HepG2 (cell line): ENCODE results near the gene HES7. TPM values are rescaled to one million over a fixed set of nuclear protein-coding genes. Genes with fewer than 3 reads are reported as not detected.

Experiments
- AKNA ChIP-seq: sonication (generic); formaldehyde crosslinking; IDR thresholded peaks from 2 replicates; pipeline ENCODE4 v1.4.0; 2020; ENCODE audit warnings: missing genetic modification reagents, borderline replicate concordance
- GMEB2 ChIP-seq: IDR thresholded peaks from 2 replicates; pipeline ENCODE4 v1.6.1; 2016; ENCODE audit warnings: missing biosample characterization, missing genetic modification reagents, low read depth
- HDAC6 ChIP-seq: fragments of 200-600 bp; sonication (generic); IDR thresholded peaks from 2 replicates; pipeline ENCODE4 v1.7.0; 2017; ENCODE audit warnings: mild to moderate bottlenecking, antibody characterized with exemption, low read length, low read depth
- HES4 ChIP-seq: sonication (generic); formaldehyde crosslinking; IDR thresholded peaks from 2 replicates; pipeline ENCODE4 v1.9.0; 2021; ENCODE audit warnings: mild to moderate bottlenecking, missing genetic modification reagents, borderline replicate concordance
- HOXA9 ChIP-seq: sonication (generic); formaldehyde crosslinking; IDR thresholded peaks from 2 replicates; pipeline ENCODE4 v1.8.1; 2022; ENCODE audit warnings: missing genetic modification reagents, mild to moderate bottlenecking, moderate library complexity, borderline replicate concordance
- IKZF5 ChIP-seq: IDR thresholded peaks from 2 replicates; pipeline ENCODE4 v1.6.1; 2018; ENCODE audit warnings: missing genetic modification reagents, mild to moderate bottlenecking, missing compliant biosample characterization
- KDM2A ChIP-seq: sonication (generic); formaldehyde crosslinking; IDR thresholded peaks from 2 replicates; pipeline ENCODE4 v1.4.0; 2020; ENCODE audit warnings: low read depth, missing genetic modification reagents, borderline replicate concordance
- NR3C1 ChIP-seq: sonication (generic); formaldehyde crosslinking; IDR thresholded peaks from 2 replicates; pipeline ENCODE4 v1.4.0; 2020; ENCODE audit warnings: missing genetic modification reagents
- TFAP4 ChIP-seq: sonication (generic); IDR thresholded peaks from 2 replicates; pipeline ENCODE4 v1.6.1; 2016; ENCODE audit warnings: low read depth, borderline replicate concordance
- XBP1 ChIP-seq: sonication (generic); formaldehyde crosslinking; IDR thresholded peaks from 2 replicates; pipeline ENCODE4 v1.5.0; 2020; ENCODE audit warnings: missing genetic modification reagents
- ZNF17 ChIP-seq: sonication (generic); formaldehyde crosslinking; IDR thresholded peaks from 2 replicates; pipeline ENCODE4 v1.5.0; 2020; ENCODE audit warnings: mild to moderate bottlenecking, missing genetic modification reagents
- ZNF281 ChIP-seq: sonication (generic); formaldehyde crosslinking; IDR thresholded peaks from 2 replicates; pipeline ENCODE4 v1.4.0; 2020; ENCODE audit warnings: missing genetic modification reagents, borderline replicate concordance
- ZXDC ChIP-seq: sonication (generic); formaldehyde crosslinking; IDR thresholded peaks from 2 replicates; pipeline ENCODE4 v1.5.0; 2020; ENCODE audit warnings: mild to moderate bottlenecking, missing genetic modification reagents
- polyA plus RNA-seq, 8 experiments: library from polyadenylated mRNA; depleted of rRNA in 3 of 8; stranded (reverse) in 7 of 8; unstranded in 1 of 8; fragments of >200 nt; fragmentation: Illumina TruSeq in 4 of 8; extraction: Trizol in 4 of 8; gene quantifications; 2 replicates each; pipeline versions ENCODE4 v1.2.1 to v1.2.3, GENCODE V29; 2011 to 2016; ENCODE audit warnings: low read depth in 4 of 8, missing spikeins in 1 of 8, mixed read lengths in 1 of 8; ENCODE audit not compliant: insufficient read depth in 1 of 8
- total RNA-seq, 5 experiments: library from RNA; depleted of rRNA; stranded (reverse); fragments of >200 nt; fragmentation: Illumina TruSeq; extraction: Trizol; gene quantifications; 2 replicates each; pipeline ENCODE4 v1.2.3, GENCODE V29; 2016; ENCODE audit warnings: low read depth in 1 of 5

The HES7 gene
- total and polyA plus RNA-seq, 2 of the 13 experiments (the other 11 are each of a cell fraction or from before 2014, with no cell fraction given): not detected

GRCh38 chr17:8121681-8122421 lies 2.1 kb downstream of the HES7 start (continued):
- TF ChIP-seq ZNF281 (CRISPR knock-in tag) (peak; percentile 9; the same call in 1 of the 2 replicates), ZNF17 (no peak), HES4 (CRISPR knock-in tag) (no peak), TFAP4 (no peak), HDAC6 (no peak), HOXA9 (no peak), AKNA (CRISPR knock-in tag) (no peak), KDM2A (CRISPR knock-in tag) (peak; percentile 60), XBP1 (CRISPR knock-in tag) (no peak), ZXDC (CRISPR knock-in tag) (no peak), IKZF5 (CRISPR knock-in tag) (no peak; the same call in 1 of the 2 replicates), NR3C1 (CRISPR knock-in tag) (no peak), GMEB2 (CRISPR knock-in tag) (no peak)
